HepG2 (cell line): Measurements from ENCODE around the gene CYP46A1. TPM values are rescaled to one million over a fixed set of nuclear protein-coding genes. Genes with fewer than 3 reads are reported as not detected.

ENCODE experiments used
- CC2D1A ChIP-seq: sonication (generic); formaldehyde crosslinking; IDR thresholded peaks from 2 replicates; pipeline ENCODE4 v1.8.1; 2023; ENCODE audit warnings: mild to moderate bottlenecking, missing genetic modification reagents
- DR1 ChIP-seq: sonication (generic); formaldehyde crosslinking; IDR thresholded peaks from 2 replicates; pipeline ENCODE4 v1.8.0; 2021; ENCODE audit warnings: mild to moderate bottlenecking, missing genetic modification reagents, inconsistent platforms
- ESRRA ChIP-seq: sonication (generic); formaldehyde crosslinking; IDR thresholded peaks from 2 replicates; pipeline ENCODE4 v1.5.1; 2020; ENCODE audit warnings: mild to moderate bottlenecking, low read depth, missing genetic modification reagents
- HDAC1 ChIP-seq: sonication (generic); formaldehyde crosslinking; IDR thresholded peaks from 2 replicates; pipeline ENCODE4 v1.5.1; 2020; ENCODE audit warnings: mild to moderate bottlenecking, missing genetic modification reagents
- MED13 ChIP-seq: sonication (generic); formaldehyde crosslinking; IDR thresholded peaks from 2 replicates; pipeline ENCODE4 v1.5.0; 2020; ENCODE audit warnings: missing genetic modification reagents
- MTA1 ChIP-seq: sonication (generic); formaldehyde crosslinking; IDR thresholded peaks from 2 replicates; pipeline ENCODE4 v1.4.0; 2020; ENCODE audit warnings: missing genetic modification reagents, mild to moderate bottlenecking, borderline replicate concordance
- NBN ChIP-seq: fragments of 450-650 bp; conservative IDR thresholded peaks from 2 replicates; pipeline ENCODE4 v1.6.1; 2017
- SAFB2 ChIP-seq: sonication (generic); formaldehyde crosslinking; IDR thresholded peaks from 2 replicates; pipeline ENCODE4 v1.5.1; 2020; ENCODE audit warnings: missing genetic modification reagents, low read depth, mild to moderate bottlenecking, borderline replicate concordance
- ZNF234 ChIP-seq: sonication (generic); formaldehyde crosslinking; conservative IDR thresholded peaks from 2 replicates; pipeline ENCODE4 v1.5.1; 2020; ENCODE audit warnings: mild to moderate bottlenecking, missing genetic modification reagents
- ZNF235 ChIP-seq: sonication (generic); formaldehyde crosslinking; IDR thresholded peaks from 2 replicates; pipeline ENCODE4 v1.8.1; 2023; ENCODE audit warnings: mild to moderate bottlenecking, missing genetic modification reagents, borderline replicate concordance
- ZNF430 ChIP-seq: sonication (generic); formaldehyde crosslinking; IDR thresholded peaks from 2 replicates; pipeline ENCODE4 v1.9.0; 2021; ENCODE audit warnings: mild to moderate bottlenecking, missing genetic modification reagents
- ZNF547 ChIP-seq: sonication (generic); formaldehyde crosslinking; IDR thresholded peaks from 2 replicates; pipeline ENCODE4 v1.5.1; 2020; ENCODE audit warnings: mild to moderate bottlenecking, missing genetic modification reagents
- ZNF644 ChIP-seq: IDR thresholded peaks from 2 replicates; pipeline ENCODE4 v1.6.1; 2016; ENCODE audit warnings: low read depth
- ZZZ3 ChIP-seq: sonication (generic); formaldehyde crosslinking; IDR thresholded peaks from 2 replicates; pipeline ENCODE4 v1.4.0; 2020; ENCODE audit warnings: missing genetic modification reagents, mild to moderate bottlenecking, borderline replicate concordance
- polyA plus RNA-seq, 8 experiments: library from polyadenylated mRNA; depleted of rRNA in 3 of 8; stranded (reverse) in 7 of 8; unstranded in 1 of 8; fragments of >200 nt; fragmentation: Illumina TruSeq in 4 of 8; extraction: Trizol in 4 of 8; gene quantifications; 2 replicates each; pipeline versions ENCODE4 v1.2.1 to v1.2.3, GENCODE V29; 2011 to 2016; ENCODE audit warnings: low read depth in 4 of 8, missing spikeins in 1 of 8, mixed read lengths in 1 of 8; ENCODE audit not compliant: insufficient read depth in 1 of 8
- total RNA-seq, 5 experiments: library from RNA; depleted of rRNA; stranded (reverse); fragments of >200 nt; fragmentation: Illumina TruSeq; extraction: Trizol; gene quantifications; 2 replicates each; pipeline ENCODE4 v1.2.3, GENCODE V29; 2016; ENCODE audit warnings: low read depth in 1 of 5
- TF ChIP-seq, protein P1 (sequence below): sonication (generic); formaldehyde crosslinking; IDR thresholded peaks from 2 replicates; pipeline ENCODE4 v1.9.0; 2022; ENCODE audit warnings: missing genetic modification reagents, mild to moderate bottlenecking, borderline replicate concordance
- TF ChIP-seq, protein P2 (sequence below): sonication (generic); formaldehyde crosslinking; IDR thresholded peaks from 2 replicates; pipeline ENCODE4 v1.5.0; 2020; ENCODE audit warnings: missing genetic modification reagents
- TF ChIP-seq, protein P3 (sequence below): sonication (generic); formaldehyde crosslinking; IDR thresholded peaks from 2 replicates; pipeline ENCODE4 v1.5.1; 2020; ENCODE audit warnings: missing genetic modification reagents, mild to moderate bottlenecking, borderline replicate concordance
- TF ChIP-seq, protein P4 (sequence below): IDR thresholded peaks from 2 replicates; pipeline ENCODE4 v1.6.1; 2016; ENCODE audit warnings: mild to moderate bottlenecking
- TF ChIP-seq, protein P5 (sequence below): sonication (generic); formaldehyde crosslinking; IDR thresholded peaks from 2 replicates; pipeline ENCODE4 v1.4.0; 2020; ENCODE audit warnings: missing genetic modification reagents, low read depth, mild to moderate bottlenecking, borderline replicate concordance
- TF ChIP-seq, protein P6 (sequence below): sonication (generic); formaldehyde crosslinking; conservative IDR thresholded peaks from 2 replicates; pipeline ENCODE4 v1.4.0; 2020; ENCODE audit warnings: missing genetic modification reagents

The CYP46A1 gene
- total and polyA plus RNA-seq, 2 of the 13 experiments (the other 11 are each of a cell fraction or from before 2014, with no cell fraction given), result not detected

DNA sequence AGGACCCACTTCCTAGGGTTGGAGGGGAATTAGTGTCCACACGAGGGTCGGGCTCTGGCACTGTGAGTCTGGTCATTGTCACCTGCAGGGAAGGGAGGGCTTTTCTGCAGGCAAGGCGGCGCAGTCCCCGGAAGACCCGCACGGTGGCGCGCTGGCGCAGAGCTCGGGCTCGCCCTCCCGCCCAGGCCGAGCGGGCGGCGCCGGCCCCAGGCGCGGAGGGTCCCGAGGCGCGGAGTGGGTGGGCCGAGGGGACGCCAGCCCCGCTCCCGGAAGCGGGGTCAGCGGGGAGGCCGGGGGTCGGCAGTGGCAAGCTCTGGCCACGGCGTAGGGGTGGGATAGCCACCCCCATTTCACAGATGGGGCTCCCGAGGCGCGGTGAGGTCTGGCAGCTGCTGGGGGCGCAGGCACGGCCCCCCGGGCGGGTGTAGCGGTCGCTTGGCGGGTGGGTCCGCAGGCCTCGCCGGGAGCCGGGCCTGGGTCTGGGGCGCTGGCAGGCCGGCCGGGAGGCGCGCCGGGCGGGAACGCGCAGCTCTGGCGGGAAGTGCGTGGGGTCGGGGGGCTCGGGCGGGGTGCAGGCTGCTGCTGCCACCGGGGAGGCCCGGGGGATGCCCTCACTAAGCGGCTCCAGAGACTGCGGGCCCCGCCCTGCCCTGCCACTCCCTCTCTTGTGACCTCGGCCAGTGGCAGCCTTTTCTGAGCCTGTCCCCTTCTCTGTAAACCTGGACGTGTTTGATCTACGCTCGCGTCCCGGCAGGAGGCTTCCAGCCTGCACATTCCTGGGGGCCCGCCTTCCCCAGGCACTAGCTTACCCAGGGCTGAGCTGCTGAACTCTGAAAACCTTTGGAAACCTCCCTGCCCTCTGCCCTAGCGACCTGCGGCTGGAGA, 46.1 kb downstream of the CYP46A1 start (continued):
- TF ChIP-seq ZNF235 (CRISPR knock-in tag) (no peak), ZNF644 (CRISPR knock-in tag) (no peak), ZNF547 (CRISPR knock-in tag) (no peak), NBN (no peak), ESRRA (CRISPR knock-in tag) (no peak), HDAC1 (CRISPR knock-in tag) (peak; percentile 76), DR1 (CRISPR knock-in tag) (no peak), ZNF234 (CRISPR knock-in tag) (no peak), SAFB2 (CRISPR knock-in tag) (no peak), MTA1 (CRISPR knock-in tag) (peak; percentile 71; the same call in 1 of the 2 replicates), MED13 (CRISPR knock-in tag) (no peak), CC2D1A (no peak), ZZZ3 (CRISPR knock-in tag) (no peak), ZNF430 (CRISPR knock-in tag) (peak; percentile 49; the same call in 1 of the 2 replicates)
- TF ChIP-seq, protein P1, sequence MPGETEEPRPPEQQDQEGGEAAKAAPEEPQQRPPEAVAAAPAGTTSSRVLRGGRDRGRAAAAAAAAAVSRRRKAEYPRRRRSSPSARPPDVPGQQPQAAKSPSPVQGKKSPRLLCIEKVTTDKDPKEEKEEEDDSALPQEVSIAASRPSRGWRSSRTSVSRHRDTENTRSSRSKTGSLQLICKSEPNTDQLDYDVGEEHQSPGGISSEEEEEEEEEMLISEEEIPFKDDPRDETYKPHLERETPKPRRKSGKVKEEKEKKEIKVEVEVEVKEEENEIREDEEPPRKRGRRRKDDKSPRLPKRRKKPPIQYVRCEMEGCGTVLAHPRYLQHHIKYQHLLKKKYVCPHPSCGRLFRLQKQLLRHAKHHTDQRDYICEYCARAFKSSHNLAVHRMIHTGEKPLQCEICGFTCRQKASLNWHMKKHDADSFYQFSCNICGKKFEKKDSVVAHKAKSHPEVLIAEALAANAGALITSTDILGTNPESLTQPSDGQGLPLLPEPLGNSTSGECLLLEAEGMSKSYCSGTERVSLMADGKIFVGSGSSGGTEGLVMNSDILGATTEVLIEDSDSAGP (CRISPR knock-in tag), result peak; percentile 50
- TF ChIP-seq, protein P2, sequence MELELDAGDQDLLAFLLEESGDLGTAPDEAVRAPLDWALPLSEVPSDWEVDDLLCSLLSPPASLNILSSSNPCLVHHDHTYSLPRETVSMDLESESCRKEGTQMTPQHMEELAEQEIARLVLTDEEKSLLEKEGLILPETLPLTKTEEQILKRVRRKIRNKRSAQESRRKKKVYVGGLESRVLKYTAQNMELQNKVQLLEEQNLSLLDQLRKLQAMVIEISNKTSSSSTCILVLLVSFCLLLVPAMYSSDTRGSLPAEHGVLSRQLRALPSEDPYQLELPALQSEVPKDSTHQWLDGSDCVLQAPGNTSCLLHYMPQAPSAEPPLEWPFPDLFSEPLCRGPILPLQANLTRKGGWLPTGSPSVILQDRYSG, result no peak
- TF ChIP-seq, protein P3, sequence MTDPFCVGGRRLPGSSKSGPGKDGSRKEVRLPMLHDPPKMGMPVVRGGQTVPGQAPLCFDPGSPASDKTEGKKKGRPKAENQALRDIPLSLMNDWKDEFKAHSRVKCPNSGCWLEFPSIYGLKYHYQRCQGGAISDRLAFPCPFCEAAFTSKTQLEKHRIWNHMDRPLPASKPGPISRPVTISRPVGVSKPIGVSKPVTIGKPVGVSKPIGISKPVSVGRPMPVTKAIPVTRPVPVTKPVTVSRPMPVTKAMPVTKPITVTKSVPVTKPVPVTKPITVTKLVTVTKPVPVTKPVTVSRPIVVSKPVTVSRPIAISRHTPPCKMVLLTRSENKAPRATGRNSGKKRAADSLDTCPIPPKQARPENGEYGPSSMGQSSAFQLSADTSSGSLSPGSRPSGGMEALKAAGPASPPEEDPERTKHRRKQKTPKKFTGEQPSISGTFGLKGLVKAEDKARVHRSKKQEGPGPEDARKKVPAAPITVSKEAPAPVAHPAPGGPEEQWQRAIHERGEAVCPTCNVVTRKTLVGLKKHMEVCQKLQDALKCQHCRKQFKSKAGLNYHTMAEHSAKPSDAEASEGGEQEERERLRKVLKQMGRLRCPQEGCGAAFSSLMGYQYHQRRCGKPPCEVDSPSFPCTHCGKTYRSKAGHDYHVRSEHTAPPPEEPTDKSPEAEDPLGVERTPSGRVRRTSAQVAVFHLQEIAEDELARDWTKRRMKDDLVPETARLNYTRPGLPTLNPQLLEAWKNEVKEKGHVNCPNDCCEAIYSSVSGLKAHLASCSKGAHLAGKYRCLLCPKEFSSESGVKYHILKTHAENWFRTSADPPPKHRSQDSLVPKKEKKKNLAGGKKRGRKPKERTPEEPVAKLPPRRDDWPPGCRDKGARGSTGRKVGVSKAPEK (CRISPR knock-in tag), result no peak
- TF ChIP-seq, protein P4, sequence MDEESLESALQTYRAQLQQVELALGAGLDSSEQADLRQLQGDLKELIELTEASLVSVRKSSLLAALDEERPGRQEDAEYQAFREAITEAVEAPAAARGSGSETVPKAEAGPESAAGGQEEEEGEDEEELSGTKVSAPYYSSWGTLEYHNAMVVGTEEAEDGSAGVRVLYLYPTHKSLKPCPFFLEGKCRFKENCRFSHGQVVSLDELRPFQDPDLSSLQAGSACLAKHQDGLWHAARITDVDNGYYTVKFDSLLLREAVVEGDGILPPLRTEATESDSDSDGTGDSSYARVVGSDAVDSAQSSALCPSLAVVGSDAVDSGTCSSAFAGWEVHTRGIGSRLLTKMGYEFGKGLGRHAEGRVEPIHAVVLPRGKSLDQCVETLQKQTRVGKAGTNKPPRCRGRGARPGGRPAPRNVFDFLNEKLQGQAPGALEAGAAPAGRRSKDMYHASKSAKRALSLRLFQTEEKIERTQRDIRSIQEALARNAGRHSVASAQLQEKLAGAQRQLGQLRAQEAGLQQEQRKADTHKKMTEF, result no peak
- TF ChIP-seq, protein P5, sequence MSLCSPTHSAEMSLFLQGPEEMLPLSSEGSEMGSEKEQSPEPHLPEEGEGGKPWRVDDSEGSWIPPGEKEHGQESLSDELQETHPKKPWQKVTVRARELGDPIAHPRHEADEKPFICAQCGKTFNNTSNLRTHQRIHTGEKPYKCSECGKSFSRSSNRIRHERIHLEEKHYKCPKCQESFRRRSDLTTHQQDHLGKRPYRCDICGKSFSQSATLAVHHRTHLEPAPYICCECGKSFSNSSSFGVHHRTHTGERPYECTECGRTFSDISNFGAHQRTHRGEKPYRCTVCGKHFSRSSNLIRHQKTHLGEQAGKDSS (CRISPR knock-in tag), result 0 out of 2 replicates have a peak, but pooled peaks have one; percentile 44
- TF ChIP-seq, protein P6, sequence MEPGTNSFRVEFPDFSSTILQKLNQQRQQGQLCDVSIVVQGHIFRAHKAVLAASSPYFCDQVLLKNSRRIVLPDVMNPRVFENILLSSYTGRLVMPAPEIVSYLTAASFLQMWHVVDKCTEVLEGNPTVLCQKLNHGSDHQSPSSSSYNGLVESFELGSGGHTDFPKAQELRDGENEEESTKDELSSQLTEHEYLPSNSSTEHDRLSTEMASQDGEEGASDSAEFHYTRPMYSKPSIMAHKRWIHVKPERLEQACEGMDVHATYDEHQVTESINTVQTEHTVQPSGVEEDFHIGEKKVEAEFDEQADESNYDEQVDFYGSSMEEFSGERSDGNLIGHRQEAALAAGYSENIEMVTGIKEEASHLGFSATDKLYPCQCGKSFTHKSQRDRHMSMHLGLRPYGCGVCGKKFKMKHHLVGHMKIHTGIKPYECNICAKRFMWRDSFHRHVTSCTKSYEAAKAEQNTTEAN, result no peak
